H1 (cell line): ENCODE results near the gene SMIM7. TPM values are rescaled to one million over a fixed set of nuclear protein-coding genes. Genes with fewer than 3 reads are reported as not detected.

Experiments
- CTCF ChIA-PET: fragments of 300-600 bp; sonication (Branson Sonifier 250); formaldehyde crosslinking; loops from one replicate; lab custom pipeline; 2021; ENCODE audit not compliant: partially characterized antibody; lab: Charles Lee
- POLR2A ChIA-PET: fragments of 300-600 bp; sonication (Branson Sonifier 250); formaldehyde crosslinking; loops from one replicate; lab custom pipeline; 2021; ENCODE audit warnings: inconsistent platforms; ENCODE audit not compliant: partially characterized antibody; lab: Charles Lee
- DNase-seq, 2 experiments: peaks; one replicate each; pipeline versions ENCODE4 v3.0.0 to v3.0.0-alpha.2; 2010 to 2022; ENCODE audit warnings: low spot score in 2 of 2, low read depth in 1 of 2, mixed read lengths in 1 of 2
- FAIRE-seq: peaks from 2 replicates; lab custom pipeline; 2011; peaks lifted over from hg19 to GRCh38; lab: Jason Lieb, UNC
- H2AFZ ChIP-seq: 2 replicates; pipeline ENCODE4 v1.8.1; 2012; ENCODE audit warnings: low read length, inconsistent platforms
- H2AK5ac ChIP-seq: 2 replicates; pipeline ENCODE4 v1.6.1; 2013; ENCODE audit warnings: low read depth, low read length
- H2BK120ac ChIP-seq: replicated peaks from 2 replicates; pipeline ENCODE3; 2013; ENCODE audit warnings: low read depth, low read length, inconsistent platforms
- H2BK12ac ChIP-seq: 2 replicates; pipeline ENCODE4 v1.6.1; 2013; ENCODE audit warnings: low read depth, low read length
- H2BK15ac ChIP-seq: 2 replicates; pipeline ENCODE4 v1.6.1; 2013; ENCODE audit warnings: low read length
- H2BK20ac ChIP-seq: 2 replicates; pipeline ENCODE4 v1.6.1; 2013; ENCODE audit warnings: low read length
- H2BK5ac ChIP-seq: 2 replicates; pipeline ENCODE4 v1.6.1; 2013; ENCODE audit warnings: low read depth, low read length
- H3K14ac ChIP-seq: 2 replicates; pipeline ENCODE4 v1.6.1; 2013; ENCODE audit warnings: inconsistent platforms; ENCODE audit not compliant: insufficient read length
- H3K18ac ChIP-seq: 2 replicates; pipeline ENCODE4 v1.6.1; 2013; ENCODE audit warnings: low read length; ENCODE audit errors: extremely low read depth
- H3K23ac ChIP-seq: 2 replicates; pipeline ENCODE4 v1.6.1; 2013; ENCODE audit warnings: inconsistent platforms; ENCODE audit not compliant: insufficient read length
- H3K23me2 ChIP-seq: 2 replicates; pipeline ENCODE4 v1.6.1; 2013; ENCODE audit warnings: low read depth, low read length
- H3K27ac ChIP-seq: 2 replicates; pipeline ENCODE4 v1.6.1; 2011; ENCODE audit warnings: low read depth, low read length, inconsistent platforms
- H3K27me3 ChIP-seq, 4 experiments: replicated peaks in 1 of 4; 1 replicate in 1 of 4; 2 replicates in 3 of 4; pipeline versions ENCODE4 v1.6.1 to v1.8.1; 2011 to 2013; ENCODE audit warnings: low read length in 3 of 4, mild to moderate bottlenecking in 3 of 4, inconsistent platforms in 2 of 4, mixed read lengths in 2 of 4, moderate library complexity in 1 of 4; ENCODE audit not compliant: control insufficient read depth in 3 of 4, insufficient read depth in 3 of 4; ENCODE audit errors: extremely low read depth in 1 of 4
- H3K36me3 ChIP-seq, 4 experiments: 2 replicates each; pipeline versions ENCODE4 v1.6.1 to v1.8.1; 2011 to 2013; ENCODE audit warnings: mild to moderate bottlenecking in 4 of 4, low read length in 3 of 4, moderate library complexity in 2 of 4, control low read depth in 1 of 4, inconsistent platforms in 1 of 4; ENCODE audit not compliant: insufficient read depth in 4 of 4, control insufficient read depth in 2 of 4
- H3K4ac ChIP-seq: replicated peaks from 2 replicates; pipeline ENCODE3; 2013; ENCODE audit warnings: low read length, low read depth, mixed read lengths, inconsistent platforms; ENCODE audit not compliant: insufficient read length
- H3K4me1 ChIP-seq, 4 experiments: replicated peaks in 1 of 4; 1 replicate in 1 of 4; 2 replicates in 3 of 4; pipeline versions ENCODE4 v1.6.1 to v1.8.1; 2011 to 2013; ENCODE audit warnings: low read length in 3 of 4, inconsistent platforms in 2 of 4, mixed read lengths in 1 of 4; ENCODE audit not compliant: insufficient read depth in 4 of 4, control insufficient read depth in 3 of 4
- H3K4me2 ChIP-seq, 2 experiments: 2 replicates each; pipeline versions ENCODE4 v1.6.1 to v1.8.1; 2011 to 2013; ENCODE audit warnings: low read depth in 2 of 2, low read length in 2 of 2, control low read depth in 1 of 2, inconsistent platforms in 1 of 2, mild to moderate bottlenecking in 1 of 2; ENCODE audit not compliant: insufficient read depth in 1 of 2
- H3K4me3 ChIP-seq, 4 experiments: fragments of 200-600, 300-600 bp in 1 of 4; sonication (generic), shearing (Covaris generic), sonication (Bioruptor Twin) in 1 of 4; 2 replicates each; pipeline versions ENCODE4 v1.5.1 to v1.8.1; 2011 to 2016; ENCODE audit warnings: low read length in 4 of 4, low read depth in 3 of 4, control low read depth in 2 of 4, inconsistent platforms in 2 of 4, mild to moderate bottlenecking in 2 of 4, mixed read lengths in 1 of 4, moderate library complexity in 1 of 4; ENCODE audit not compliant: insufficient read depth in 2 of 4; ENCODE audit errors: extremely low read depth in 1 of 4
- H3K56ac ChIP-seq: replicated peaks from 2 replicates; pipeline ENCODE3; 2013; ENCODE audit warnings: low read depth, mild to moderate bottlenecking, mixed read lengths, low read length, inconsistent platforms; ENCODE audit not compliant: insufficient read length
- H3K79me1 ChIP-seq: 2 replicates; pipeline ENCODE4 v1.6.1; 2013; ENCODE audit warnings: low read depth, low read length, control low read depth
- H3K79me2 ChIP-seq, 2 experiments: 2 replicates each; pipeline versions ENCODE4 v1.6.1 to v1.8.1; 2012 to 2013; ENCODE audit warnings: low read length in 2 of 2, mild to moderate bottlenecking in 2 of 2, inconsistent platforms in 1 of 2; ENCODE audit not compliant: insufficient read depth in 2 of 2, control insufficient read depth in 1 of 2
- H3K9ac ChIP-seq, 4 experiments: replicated peaks in 1 of 4; 1 replicate in 1 of 4; 2 replicates in 3 of 4; pipeline versions ENCODE4 v1.6.1 to v1.8.1; 2011 to 2013; ENCODE audit warnings: low read depth in 3 of 4, low read length in 3 of 4, control low read depth in 2 of 4, mild to moderate bottlenecking in 2 of 4, moderate library complexity in 2 of 4, inconsistent platforms in 1 of 4; ENCODE audit errors: extremely low read depth in 1 of 4
- H3K9me3 ChIP-seq, 2 experiments: 2 replicates each; pipeline versions ENCODE4 v1.6.1 to v1.8.1; 2012 to 2013; ENCODE audit warnings: mild to moderate bottlenecking in 2 of 2, moderate library complexity in 2 of 2, control low read depth in 1 of 2, inconsistent platforms in 1 of 2, low read depth in 1 of 2, low read length in 1 of 2, mixed read lengths in 1 of 2; ENCODE audit not compliant: insufficient read depth in 2 of 2
- H4K20me1 ChIP-seq, 2 experiments: replicated peaks in 1 of 2; 2 replicates each; pipeline versions ENCODE3 to v1.8.1; 2011 to 2013; ENCODE audit warnings: inconsistent platforms in 2 of 2, low read length in 2 of 2, mild to moderate bottlenecking in 1 of 2; ENCODE audit not compliant: insufficient read depth in 2 of 2, control insufficient read depth in 1 of 2
- H4K5ac ChIP-seq: 2 replicates; pipeline ENCODE4 v1.6.1; 2013; ENCODE audit warnings: low read length, low read depth, mixed read lengths, inconsistent platforms; ENCODE audit not compliant: insufficient read length
- H4K8ac ChIP-seq: 2 replicates; pipeline ENCODE4 v1.8.0; 2013; ENCODE audit warnings: mild to moderate bottlenecking, moderate library complexity, low read length, inconsistent platforms; ENCODE audit not compliant: insufficient read depth; ENCODE audit errors: extremely low read depth
- H4K91ac ChIP-seq: replicated peaks from 2 replicates; pipeline ENCODE3; 2013; ENCODE audit warnings: low read length, mixed read lengths, inconsistent platforms; ENCODE audit not compliant: insufficient read length
- ATF3 ChIP-seq: IDR thresholded peaks from 2 replicates; pipeline ENCODE4 v1.6.1; 2011; ENCODE audit warnings: low read depth, mild to moderate bottlenecking, low read length; ENCODE audit not compliant: insufficient read depth
- CTBP2 ChIP-seq: IDR thresholded peaks from 2 replicates; pipeline ENCODE4 v1.7.0; 2011; ENCODE audit warnings: borderline replicate concordance, mild to moderate bottlenecking, moderate library complexity, mixed read lengths, low read length; ENCODE audit not compliant: insufficient read depth, insufficient read length
- EGR1 ChIP-seq: IDR thresholded peaks from 2 replicates; pipeline ENCODE4 v1.6.1; 2011; ENCODE audit warnings: low read depth, low read length, borderline replicate concordance
- GABPA ChIP-seq: IDR thresholded peaks from 2 replicates; pipeline ENCODE4 v1.6.1; 2011; ENCODE audit warnings: mild to moderate bottlenecking, low read length, moderate library complexity, borderline replicate concordance; ENCODE audit not compliant: insufficient read depth
- GTF2F1 ChIP-seq: IDR thresholded peaks from 2 replicates; pipeline ENCODE4 v1.6.1; 2012; ENCODE audit warnings: low read depth, low read length, improper control_type of control experiment, borderline replicate concordance
- POLR2AphosphoS5 ChIP-seq: IDR thresholded peaks from 2 replicates; pipeline ENCODE4 v1.6.1; 2011; ENCODE audit warnings: low read depth, low read length
- RAD21 ChIP-seq, 2 experiments: IDR thresholded peaks in 1 of 2; conservative IDR thresholded peaks in 1 of 2; 2 replicates each; pipeline ENCODE4 v1.6.1; 2011; ENCODE audit warnings: low read depth in 2 of 2, low read length in 2 of 2, improper control_type of control experiment in 1 of 2, inconsistent platforms in 1 of 2, mild to moderate bottlenecking in 1 of 2, moderate library complexity in 1 of 2
- TEAD4 ChIP-seq: IDR thresholded peaks from 2 replicates; pipeline ENCODE4 v1.6.1; 2012; ENCODE audit warnings: low read depth, low read length, inconsistent platforms, mixed read lengths
- WGBS, 2 experiments: shearing (Covaris generic) in 1 of 2; methylation state at CpG; one replicate each; pipeline versions ENCODE4 v1.1.6 to v1.1.7; 2013 to 2015; ENCODE audit warnings: low lambda C conversion rate in 2 of 2, mixed read lengths in 2 of 2, inconsistent platforms in 1 of 2, low coverage in 1 of 2, missing lambda C conversion rate in 1 of 2; ENCODE audit not compliant: insufficient replicate concordance in 2 of 2, insufficient coverage in 1 of 2, insufficient read length in 1 of 2; ENCODE audit errors: extremely low coverage in 1 of 2, missing lambda C conversion rate in 1 of 2; 5-methylcytosine and 5-hydroxymethylcytosine counted together
- polyA plus RNA-seq, 7 experiments: library from polyadenylated mRNA; depleted of rRNA in 3 of 7; stranded (reverse) in 5 of 7; unstranded in 2 of 7; fragments of >200 nt in 5 of 7; fragments of 200-250 nt in 2 of 7; gene quantifications; 1 replicate in 5 of 7; 2 replicates in 1 of 7; 4 replicates in 1 of 7; pipeline versions ENCODE4 v1.2.1 to v1.2.3, GENCODE V29; 2011 to 2013; ENCODE audit warnings: missing spikeins in 2 of 7, mixed read lengths in 2 of 7
- total RNA-seq: library from RNA; stranded (reverse); fragmentation: NEBNext Ultra II Directional; extraction: Animal tissue kit (Norgen Biotek cat#: 25700); gene quantifications from 2 replicates; pipeline ENCODE4 v1.2.1, GENCODE V29; 2021

SMIM7 gene
- total and polyA plus RNA-seq, 2 of the 8 experiments (the other 6 are each of a cell fraction or from before 2014, with no cell fraction given), result 55.5 to 67.5 TPM

- Histone ChIP-seq H3K23ac (no peak overlapping the region), H2AFZ (no peak overlapping the region), H3K14ac (no peak overlapping the region), H3K4me3 (no peak overlapping the region), H3K9me3 (no peaks in the 10 kb centered on the region), H3K27ac (no peak overlapping the region), H3K36me3 (peaks cover 0 to 10% (median 4%) of the 10 kb centered on the region in 4 experiments; a peak in 3 of 8 replicates), H2BK20ac (no peak overlapping the region), H2BK12ac (no peak overlapping the region), H3K18ac (no peak overlapping the region), H3K23me2 (no peaks in the 10 kb centered on the region; the same call in 1 of the 2 replicates), H3K79me1 (no peaks in the 10 kb centered on the region), H3K27me3 (no peaks in the 10 kb centered on the region), H3K4ac (no peak overlapping the region), H3K56ac (no peak overlapping the region), H4K5ac (no peak overlapping the region), H3K4me2 (no peak overlapping the region), H4K20me1 (no peaks in the 10 kb centered on the region), H2AK5ac (no peak overlapping the region), H2BK120ac (no peak overlapping the region), H3K79me2 (no peaks in the 10 kb centered on the region), H3K9ac (no peak overlapping the region), H3K4me1 (no peaks in the 10 kb centered on the region), H2BK15ac (no peak overlapping the region), H4K8ac (no peak overlapping the region), H2BK5ac (no peak overlapping the region), H4K91ac (no peak overlapping the region)
- ChIA-PET CTCF (no interaction called here), POLR2A (interaction anchor here (0.8 kb wide), 1 partner anchor 13 kb away, joined by 3 read pairs; no protein-coding TSS in a partner anchor)
- no peak for DNase-seq
- no peak for FAIRE-seq
- 90% methylated on average over 14 of the region's 15 CpGs; no CpG with 5 or more reads in 1 of the 2 experiments for WGBS, 2 experiments
- TF ChIP-seq GABPA (no peak), EGR1 (no peak), TEAD4 (no peak), ATF3 (no peak), POLR2AphosphoS5 (no peak), RAD21 (IDR thresholded peaks at IDR 0.05 in 1 of 2, conservative IDR thresholded peaks at IDR 0.05 in 1 of 2; ENCODE audit: low read depth in 2 of 2, low read length in 2 of 2) (no peak), GTF2F1 (no peak), CTBP2 (no peak)
Observed at GRCh38 chr19:16676101-16676798, 16.3 kb upstream of the SMIM7 start.
